ENCODE data around the gene SYTL1. TPM values are rescaled to one million over a fixed set of nuclear protein-coding genes. Genes with fewer than 3 reads are reported as not detected.
"Not testable (repeated sequence)": the region's sequence is repeated elsewhere in the genome, so short reads cannot be mapped to it uniquely, and the experiment has no call there.

Gene SYTL1
- total and polyA plus RNA-seq, 9 donors, result 0.15 to 20.9 (median 2.6) TPM

DNA sequence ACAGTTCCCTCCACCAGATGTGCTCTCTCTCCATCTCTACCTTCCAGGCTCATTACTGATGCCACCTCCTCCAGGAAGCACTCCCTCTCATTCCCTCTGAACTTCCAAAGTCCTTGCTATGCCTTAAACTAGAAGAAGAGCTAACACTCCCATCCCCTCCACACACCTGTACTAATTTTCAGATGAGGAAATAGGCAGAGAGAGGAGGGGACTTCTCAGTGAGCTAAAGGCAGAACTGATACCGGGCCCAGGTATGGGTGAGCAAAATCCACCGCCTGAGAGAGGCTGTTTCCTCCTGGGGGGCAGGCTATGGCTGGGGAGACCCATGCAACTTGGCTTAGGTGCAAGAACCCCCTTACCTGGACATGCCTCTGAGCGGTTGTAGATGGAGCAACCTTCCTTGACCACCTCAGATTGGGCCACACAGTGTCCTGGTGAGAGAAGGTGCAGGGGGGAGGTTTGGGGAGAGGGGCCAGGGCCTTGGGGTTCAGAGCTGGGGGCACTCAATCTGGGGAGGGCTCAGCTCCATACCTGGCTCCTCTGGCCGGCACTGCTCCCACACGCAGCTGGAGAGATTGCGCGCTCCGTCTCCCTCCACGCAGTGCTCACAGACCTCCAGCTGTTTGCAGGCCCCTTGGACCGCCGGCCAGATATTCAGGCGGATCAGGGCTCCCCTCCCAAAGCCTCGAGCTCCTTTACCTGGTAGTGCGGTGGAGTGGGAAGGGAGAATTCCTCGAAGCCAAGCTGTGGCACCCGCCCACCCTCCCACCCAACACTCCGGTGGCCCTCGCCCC, 40.3 kb downstream of the SYTL1 start:
- Histone ChIP-seq H3K9me3 (no peaks in the 10 kb centered on the region), H3K4me1 (ENCODE audit: insufficient read depth) (no peaks in the 10 kb centered on the region), H3K36me3 (no peaks in the 10 kb centered on the region), H3K4me3 (no peak overlapping the region), H3K27me3 (no peaks in the 10 kb centered on the region), H3K27ac (no peak overlapping the region)
- intact Hi-C loops (cut with DNase I), result no loop called here
- 57 to 72% (median 59%) methylated on average over 16 to 18 of the region's 18 CpGs for WGBS, 3 donors
- no peak for TF ChIP-seq CTCF (IDR thresholded peaks at IDR 0.05)
- no peak for TF ChIP-seq POLR2A (IDR thresholded peaks at IDR 0.05)
- TF ChIP-seq EP300 (IDR thresholded peaks at IDR 0.05), result no peak
- DNase-seq, result no peak

DNA sequence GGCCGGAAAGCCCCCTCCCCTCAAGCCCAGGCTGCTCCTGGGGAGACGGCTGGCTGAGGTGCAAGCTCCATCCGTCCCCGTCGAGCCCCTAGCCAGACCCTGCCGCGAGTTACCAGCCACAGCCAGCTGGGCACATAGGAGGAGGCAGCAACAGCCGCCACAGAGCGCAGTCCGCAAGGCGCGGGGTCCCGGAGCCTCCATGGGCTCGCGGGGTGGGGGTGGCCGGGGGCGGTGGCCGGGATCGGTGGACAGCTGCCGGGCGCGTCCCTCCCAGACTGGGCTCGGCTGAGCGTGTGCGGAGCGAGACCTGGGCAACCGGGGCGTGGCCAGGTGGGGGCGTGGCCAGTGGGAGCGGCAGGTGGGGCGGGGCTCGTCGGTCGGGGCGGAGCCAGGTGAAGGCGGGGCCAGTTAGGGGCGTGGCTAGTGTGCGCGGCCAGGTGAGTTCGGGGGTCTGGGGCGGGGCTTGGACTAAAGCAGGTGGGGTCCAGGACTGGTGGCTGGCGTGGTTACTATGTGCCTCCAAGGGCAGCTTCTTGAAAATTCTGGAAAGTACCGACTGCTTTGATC, 41.3 kb downstream of the SYTL1 start, which contains the start of gene CD164L2:
Gene CD164L2, minus strand, starts transcription at position 295 of the 567 bp plus-strand sequence. Its CDS starts 94 bp downstream, at position 201.
- H3K27ac ChIP-seq, result no peak within 1 kb of the TSS

DNA sequence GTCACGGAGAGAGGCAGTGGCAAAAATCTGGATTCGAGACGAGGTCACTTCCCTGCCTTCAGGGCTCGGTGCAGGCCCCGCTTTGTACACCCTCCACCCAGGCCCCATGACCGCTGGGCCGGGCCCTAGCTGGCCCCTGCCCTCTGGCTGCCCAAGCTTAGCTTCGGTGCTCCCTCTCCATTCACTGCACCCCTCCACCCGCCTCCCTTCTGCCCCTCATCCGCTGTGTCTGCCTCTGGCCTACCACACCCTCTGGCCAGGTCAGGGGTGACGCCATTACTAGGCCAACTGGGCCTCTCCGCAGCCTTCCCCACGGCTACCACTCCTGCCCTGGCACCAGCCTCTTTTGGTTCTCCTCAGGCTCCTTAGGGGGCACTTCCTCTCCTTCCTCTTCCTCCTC, 41.8 kb downstream of the SYTL1 start:
- intact Hi-C loops (cut with DNase I), result no loop called here
- TF ChIP-seq EP300 (IDR thresholded peaks at IDR 0.05) (no peak), CTCF (IDR thresholded peaks at IDR 0.05) (no peak), POLR2A (IDR thresholded peaks at IDR 0.05) (no peak)
- no peaks in the 10 kb centered on the region for H3K9me3 ChIP-seq
- H3K27me3 ChIP-seq, result no peaks in the 10 kb centered on the region
- no peaks in the 10 kb centered on the region for H3K4me1 ChIP-seq (ENCODE audit: insufficient read depth)
- H3K36me3 ChIP-seq, result no peaks in the 10 kb centered on the region
- no peak overlapping the region for H3K4me3 ChIP-seq
- 86 to 92% (median 91%) methylated on average over 13 of the region's 13 CpGs for WGBS, 3 donors
- no peak for DNase-seq
- H3K27ac ChIP-seq, result no peak overlapping the region

More for the DNA sequence above, 41.3 kb downstream of the SYTL1 start, which contains the start of gene CD164L2:
- WGBS, 3 donors, result 10 to 14% (median 13%) methylated on average over 41 to 43 of the region's 43 CpGs
- TF ChIP-seq POLR2A (IDR thresholded peaks at IDR 0.05) (no peak), EP300 (IDR thresholded peaks at IDR 0.05) (no peak), CTCF (IDR thresholded peaks at IDR 0.05) (no peak)
- intact Hi-C loops (cut with DNase I), result no loop called here
- no peaks in the 10 kb centered on the region for H3K27me3 ChIP-seq
- H3K36me3 ChIP-seq, result no peaks in the 10 kb centered on the region
- H3K9me3 ChIP-seq, result no peaks in the 10 kb centered on the region
- H3K4me1 ChIP-seq (ENCODE audit: insufficient read depth), result no peaks in the 10 kb centered on the region
- DNase-seq, result no peak
- H3K4me3 ChIP-seq, result no peak within 1 kb of the TSS

- H3K27ac ChIP-seq; H3K9me3 ChIP-seq; DNase-seq; H3K4me3 ChIP-seq; H3K4me1 ChIP-seq (ENCODE audit: insufficient read depth); H3K27me3 ChIP-seq; intact Hi-C loops (cut with DNase I); H3K36me3 ChIP-seq: not testable (repeated sequence)
- WGBS, 3 donors, result 91 to 95% (median 94%) methylated on average over 3 of the region's 3 CpGs
These were observed 43.0 kb downstream of the SYTL1 start for GRCh38 chr1:27384797-27385196.

All from ovary (tissue), 9 donors.